ENCODE data around the gene FBXO48.
"Not testable (repeated sequence)": the region's sequence is repeated elsewhere in the genome, so short reads cannot be mapped to it uniquely, and the experiment has no call there.

FBXO48 gene

DNA sequence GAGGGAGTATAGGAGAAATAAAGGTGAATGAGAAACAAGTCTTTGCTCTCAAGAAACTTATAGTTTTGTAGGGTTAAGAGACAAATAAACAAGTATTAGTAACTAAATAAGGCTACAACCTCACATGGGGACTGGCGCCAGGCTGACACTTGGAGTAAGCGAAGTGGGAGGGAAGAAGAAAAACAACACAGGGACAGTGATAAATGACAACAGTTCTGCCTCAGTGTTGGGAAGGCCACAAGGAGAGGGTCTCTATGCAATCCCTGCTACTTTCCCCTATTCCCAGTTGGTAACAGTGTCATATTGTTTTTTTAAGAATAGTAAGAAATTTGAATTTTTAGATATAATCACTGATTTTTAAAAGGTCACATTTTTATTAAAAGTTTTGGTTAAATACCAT, 4.3 kb upstream of the FBXO48 start:
- no peak for DNase-seq (ENCODE audit: low spot score)

- no peak for DNase-seq (ENCODE audit: low spot score)
These were observed 2.8 kb upstream of the FBXO48 start for GRCh38 chr2:68469935-68470334.

- no peak for DNase-seq (ENCODE audit: low spot score)
These were observed 1.7 kb upstream of the FBXO48 start for GRCh38 chr2:68468801-68469200.

DNA sequence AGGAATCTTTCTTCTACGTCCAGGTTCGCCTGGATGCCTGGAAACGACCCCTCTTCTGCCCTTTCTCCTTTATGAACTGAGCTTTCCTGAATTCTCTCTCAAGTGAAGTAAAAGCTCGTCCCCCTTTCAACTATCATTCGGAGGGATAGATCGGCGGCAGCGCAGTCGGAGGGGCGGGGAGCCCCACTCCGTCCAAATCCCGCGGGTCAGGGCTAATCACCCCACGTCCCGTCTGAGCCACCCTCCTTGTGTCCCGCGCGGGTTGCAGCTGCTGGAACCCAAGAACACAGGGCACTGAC, 367 bp downstream of the FBXO48 start:
- DNase-seq (ENCODE audit: low spot score): no peak

GRCh38 chr2:68466361-68466777, 725 bp downstream of the FBXO48 start:
- DNase-seq (ENCODE audit: low spot score): peak; percentile 33

DNA sequence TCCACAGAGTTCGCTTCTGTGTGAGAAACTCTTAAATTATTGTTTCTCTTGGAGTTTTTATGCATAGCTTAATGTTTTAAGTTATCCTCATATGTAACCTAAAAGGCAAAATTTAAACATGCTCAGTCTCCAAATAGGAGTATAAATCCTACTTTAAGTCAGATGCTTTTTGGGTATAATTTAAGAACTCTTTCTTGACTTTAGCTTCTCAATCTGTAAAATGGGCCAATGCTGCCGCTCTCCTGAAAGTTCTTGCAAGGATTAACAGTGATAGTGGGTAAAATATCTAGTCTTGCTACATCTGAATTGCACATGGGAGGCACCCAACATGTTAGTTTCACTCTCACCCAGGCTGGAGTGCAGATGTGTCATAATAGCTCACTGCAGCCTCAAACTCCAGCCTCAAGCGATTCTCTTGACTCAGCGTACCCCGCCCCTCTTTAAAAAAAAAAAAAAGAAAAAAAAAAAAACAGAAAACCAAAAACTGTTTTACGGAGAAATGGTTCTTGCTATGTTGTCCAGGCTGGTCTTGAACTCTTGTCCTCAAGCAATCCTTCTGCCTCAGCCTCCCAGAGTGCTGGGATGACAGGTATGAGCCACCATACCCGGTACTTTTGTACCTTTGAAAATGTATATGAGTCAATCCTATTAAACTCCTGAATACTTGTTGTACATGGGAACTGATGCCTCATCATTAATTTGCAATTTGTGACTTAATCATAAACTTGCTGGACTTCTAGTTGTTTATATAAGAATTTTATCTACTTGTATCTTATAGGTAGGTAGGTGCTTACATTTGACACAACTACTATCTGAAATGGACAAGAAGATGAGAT, 1.8 kb downstream of the FBXO48 start:
- DNase-seq (ENCODE audit: low spot score): peak; percentile 22

- no peak for DNase-seq (ENCODE audit: low spot score)
These were observed 2.4 kb downstream of the FBXO48 start for GRCh38 chr2:68464651-68465050.

- DNase-seq (ENCODE audit: low spot score): peak; percentile 82
These were observed 3.7 kb downstream of the FBXO48 start for GRCh38 chr2:68463287-68463877.

- peak; percentile 55 for DNase-seq (ENCODE audit: low spot score)
These were observed 8.1 kb downstream of the FBXO48 start for GRCh38 chr2:68458981-68459380.

DNA sequence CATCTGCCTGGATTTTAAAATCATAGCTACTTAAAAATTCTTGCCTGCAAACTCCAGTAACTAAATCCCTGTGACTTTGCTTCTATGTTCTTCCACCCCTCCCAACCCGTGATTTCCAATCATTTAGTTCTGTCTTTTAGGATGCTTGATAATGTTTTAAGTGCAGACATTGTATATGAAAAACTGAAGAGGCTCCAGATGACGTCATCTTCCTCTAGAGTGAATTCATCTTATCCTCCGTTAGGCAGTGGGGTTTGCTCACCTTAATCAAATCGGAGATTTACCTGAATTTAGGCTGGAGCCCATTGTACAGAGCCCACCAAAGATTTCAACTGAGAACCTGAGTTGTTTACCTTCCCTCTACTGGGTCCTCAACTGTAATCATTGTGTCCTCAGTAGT, 10.9 kb downstream of the FBXO48 start:
- DNase-seq (ENCODE audit: low spot score): no peak

DNA sequence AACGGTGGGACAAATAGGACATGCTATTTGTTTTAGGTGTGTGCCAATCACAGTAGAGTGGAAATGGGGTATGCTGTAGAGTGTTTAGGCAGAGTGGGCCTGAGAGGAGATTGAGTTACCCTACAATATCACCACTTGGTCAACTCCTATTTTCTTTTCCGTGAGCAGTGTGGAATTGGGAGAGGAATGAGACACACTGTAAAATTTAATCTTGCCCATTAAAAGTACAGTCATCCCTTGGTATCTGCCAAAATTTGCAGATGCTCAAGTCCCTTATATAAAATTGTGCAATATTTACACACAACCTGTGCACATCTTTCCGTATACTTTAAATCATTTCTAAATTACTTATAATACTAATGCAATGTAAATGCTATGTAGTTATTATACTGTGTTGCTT, 12.4 kb downstream of the FBXO48 start:
- no peak for DNase-seq (ENCODE audit: low spot score)

DNA sequence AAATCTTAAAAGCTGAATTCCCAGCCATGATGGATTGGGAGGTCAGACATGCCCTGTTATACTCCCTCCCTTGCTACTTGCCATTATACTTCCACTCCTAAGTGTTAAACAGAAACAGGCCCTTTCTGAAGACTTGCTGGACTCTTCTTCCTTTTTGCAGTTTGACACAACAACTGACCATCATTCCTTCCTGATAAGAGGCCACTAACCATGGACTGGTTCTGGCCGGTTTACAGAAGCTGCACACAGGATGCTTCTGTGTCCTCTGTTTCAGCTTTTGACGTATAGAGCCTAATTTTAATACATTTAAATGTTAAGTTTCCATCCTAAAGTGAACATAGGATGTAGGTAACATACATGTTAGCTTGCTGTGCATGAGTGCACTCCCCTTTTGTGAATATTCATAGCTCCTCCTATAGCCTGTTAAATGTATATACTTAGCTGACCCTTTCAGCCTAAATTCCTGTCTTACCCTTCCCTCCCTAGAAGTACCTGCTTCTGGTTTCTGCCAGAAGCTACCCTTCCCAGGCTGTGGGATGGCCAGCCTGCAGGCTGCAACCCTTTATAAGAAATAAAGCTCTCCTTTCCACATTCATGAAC, 13.2 kb downstream of the FBXO48 start:
- no peak for DNase-seq (ENCODE audit: low spot score)

GRCh38 chr2:68452158-68452900, 14.8 kb downstream of the FBXO48 start:
- no peak for DNase-seq (ENCODE audit: low spot score)

DNA sequence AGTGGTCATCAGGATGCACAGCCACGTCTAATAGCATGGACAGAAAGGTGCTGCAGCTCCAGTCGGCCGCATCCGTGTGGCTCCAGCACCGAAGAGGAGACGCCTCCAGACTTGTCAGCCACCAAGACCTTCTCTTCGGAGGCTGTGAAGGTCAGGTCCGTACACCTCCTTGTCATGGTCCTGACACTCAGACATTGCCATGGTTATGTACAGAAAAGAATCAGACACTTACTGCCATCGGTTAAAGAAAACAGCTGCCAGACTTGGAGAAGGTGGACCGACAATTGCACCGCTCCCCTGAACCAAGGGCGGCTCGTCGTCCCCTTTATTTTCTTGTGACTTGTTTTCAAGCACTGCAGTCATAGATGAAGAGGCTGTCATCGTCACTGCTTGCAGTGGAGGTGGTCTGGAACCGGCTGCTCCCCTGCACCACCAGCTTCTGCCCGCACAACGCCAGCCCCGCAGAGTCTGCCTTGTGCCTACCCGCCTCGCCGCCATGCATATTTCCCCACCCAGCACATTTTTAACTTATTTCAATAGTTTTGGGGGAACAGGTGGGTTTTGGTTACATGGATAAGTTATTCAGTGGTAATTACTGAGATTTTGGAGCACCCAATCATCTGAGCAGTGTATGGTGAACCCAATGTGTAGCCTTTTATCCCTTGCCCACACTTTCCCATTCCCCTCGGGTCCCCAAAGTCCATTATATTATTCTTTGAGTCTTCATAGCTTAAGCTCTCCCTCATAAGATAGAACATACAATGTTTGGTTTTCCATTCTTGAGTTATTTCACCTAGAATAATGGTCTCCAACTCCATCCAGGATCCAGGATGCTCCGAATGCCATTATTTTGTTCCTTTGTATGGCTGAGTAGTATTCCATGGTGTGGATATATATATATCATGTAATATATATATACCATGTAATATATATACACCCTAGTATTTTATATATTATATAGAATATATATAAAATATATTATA, 18.1 kb downstream of the FBXO48 start:
- DNase-seq (ENCODE audit: low spot score): no peak

DNA sequence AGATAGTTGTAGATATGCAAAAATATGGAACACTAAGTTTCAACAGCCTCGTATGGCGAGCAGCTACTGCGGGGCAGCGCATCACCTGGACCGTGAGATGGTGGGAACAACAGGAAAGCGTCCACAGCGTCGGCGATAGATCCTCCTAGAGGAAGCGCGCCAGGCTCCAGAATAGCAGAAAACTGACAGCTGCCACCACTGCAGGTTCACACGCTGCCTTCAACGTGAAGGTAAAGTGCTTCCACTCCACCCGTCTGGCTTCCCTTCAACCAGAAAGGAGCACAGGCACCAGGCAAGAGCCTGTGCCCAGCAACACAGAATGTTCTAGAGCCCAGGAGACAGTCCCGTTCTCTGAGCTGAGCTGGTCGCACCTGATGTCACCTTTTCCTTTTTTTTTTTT, 20.0 kb downstream of the FBXO48 start:
- no peak for DNase-seq (ENCODE audit: low spot score)

DNA sequence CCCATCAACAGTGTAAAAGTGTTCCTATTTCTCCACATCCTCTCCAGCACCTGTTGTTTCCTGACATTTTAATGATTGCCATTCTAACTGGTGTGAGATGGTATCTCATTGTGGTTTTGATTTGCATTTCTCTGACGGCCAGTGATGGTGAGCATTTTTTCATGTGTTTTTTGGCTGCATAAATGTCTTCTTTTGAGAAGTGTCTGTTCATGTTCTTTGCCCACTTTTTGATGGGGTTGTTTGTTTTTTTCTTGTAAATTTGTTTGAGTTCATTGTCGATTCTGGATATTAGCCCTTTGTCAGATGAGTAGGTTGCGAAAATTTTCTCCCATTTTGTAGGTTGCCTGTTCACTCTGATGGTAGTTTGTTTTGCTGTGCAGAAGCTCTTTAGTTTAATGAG, 20.7 kb downstream of the FBXO48 start:
- not testable (repeated sequence) for DNase-seq (ENCODE audit: low spot score)

- no peak for DNase-seq (ENCODE audit: low spot score)
These were observed 25.1 kb downstream of the FBXO48 start for GRCh38 chr2:68441994-68442322.

DNA sequence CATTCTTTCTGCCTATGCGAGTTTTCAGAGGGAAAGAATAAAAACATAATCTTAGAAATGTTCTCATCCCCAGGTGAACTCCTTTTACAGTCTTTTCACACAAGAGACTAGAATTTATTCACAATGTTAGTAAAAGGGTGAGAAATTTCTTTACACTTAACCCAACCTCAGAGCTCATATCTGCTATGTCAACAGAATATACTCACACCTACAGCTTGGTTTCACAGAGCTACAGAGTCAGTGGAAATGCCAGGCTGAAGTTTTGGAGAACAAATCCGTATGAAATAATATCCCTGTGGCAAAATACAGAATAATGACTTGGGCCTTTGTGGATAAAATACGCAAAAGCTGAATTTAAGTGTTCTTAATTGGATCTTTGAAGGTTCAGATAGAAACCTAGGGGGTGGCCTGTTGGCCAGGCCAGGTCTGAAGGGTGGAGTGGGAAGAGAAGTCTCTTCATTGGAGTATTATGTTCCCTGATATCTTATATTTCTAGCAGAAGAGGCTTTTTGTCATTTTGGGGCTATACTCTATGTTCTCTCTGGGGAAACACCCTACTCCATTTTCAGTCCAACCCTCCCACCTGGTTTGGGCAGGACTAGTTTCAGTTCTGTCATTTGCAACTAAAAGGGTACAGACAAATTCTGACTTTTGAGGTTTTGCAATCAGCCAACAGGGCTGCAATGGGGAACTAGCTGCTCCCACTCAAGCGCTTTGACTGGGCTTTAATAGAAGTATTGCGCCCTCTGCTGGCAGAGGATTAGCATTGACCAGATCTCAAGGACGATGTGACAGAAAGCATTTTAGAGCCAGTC, 25.7 kb downstream of the FBXO48 start:
- peak; percentile 92 for DNase-seq (ENCODE audit: low spot score)

DNA sequence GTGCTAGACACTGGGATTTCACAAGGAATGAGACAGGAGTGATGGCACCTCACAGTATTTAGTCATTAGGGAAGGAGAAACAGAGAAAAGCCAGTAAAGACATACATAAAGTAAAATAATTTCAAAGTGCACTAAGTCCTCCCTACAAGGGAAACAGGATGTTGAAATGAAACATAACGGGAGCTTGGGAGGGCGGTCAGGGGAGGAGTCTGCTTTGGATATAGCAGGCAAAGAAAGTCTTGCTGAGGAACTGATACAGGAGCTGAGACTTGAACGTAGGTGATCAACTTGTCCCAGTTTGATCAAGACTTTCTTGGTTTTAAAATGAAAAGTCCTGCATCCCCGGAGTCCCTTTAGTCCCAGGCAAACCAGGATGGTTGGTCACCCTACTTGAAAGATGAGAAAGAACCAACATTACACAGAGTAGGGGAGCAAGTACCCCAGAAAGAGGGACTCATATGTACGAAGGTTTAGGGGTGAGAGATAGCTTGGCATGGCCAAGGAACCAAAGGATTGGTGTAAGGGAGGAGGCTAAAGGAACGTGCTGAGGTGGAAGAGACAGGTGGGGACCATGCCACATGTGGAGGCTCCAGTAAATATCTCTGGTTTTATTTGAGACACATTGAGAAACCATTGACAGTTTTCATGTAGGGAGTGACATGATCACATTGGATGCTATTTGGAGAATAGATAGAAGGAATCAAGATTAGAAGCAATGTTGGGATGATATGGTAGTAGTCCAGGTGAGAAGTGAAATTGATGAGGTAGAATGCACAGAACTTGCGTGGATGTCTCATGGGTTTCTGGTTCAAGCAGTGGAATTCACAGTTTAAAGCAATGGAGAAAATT, 28.4 kb downstream of the FBXO48 start:
- DNase-seq (ENCODE audit: low spot score): no peak

- DNase-seq (ENCODE audit: low spot score): no peak
These were observed 30.8 kb downstream of the FBXO48 start for GRCh38 chr2:68436270-68436669.

Data from hematopoietic multipotent progenitor cell treated with erythropoietin and hydrocortisone succinate and interleukin-3 and kit ligand, for 15 days (in vitro differentiated cells).